Measurements from ENCODE around the gene TPK1.

The TPK1 gene

DNA sequence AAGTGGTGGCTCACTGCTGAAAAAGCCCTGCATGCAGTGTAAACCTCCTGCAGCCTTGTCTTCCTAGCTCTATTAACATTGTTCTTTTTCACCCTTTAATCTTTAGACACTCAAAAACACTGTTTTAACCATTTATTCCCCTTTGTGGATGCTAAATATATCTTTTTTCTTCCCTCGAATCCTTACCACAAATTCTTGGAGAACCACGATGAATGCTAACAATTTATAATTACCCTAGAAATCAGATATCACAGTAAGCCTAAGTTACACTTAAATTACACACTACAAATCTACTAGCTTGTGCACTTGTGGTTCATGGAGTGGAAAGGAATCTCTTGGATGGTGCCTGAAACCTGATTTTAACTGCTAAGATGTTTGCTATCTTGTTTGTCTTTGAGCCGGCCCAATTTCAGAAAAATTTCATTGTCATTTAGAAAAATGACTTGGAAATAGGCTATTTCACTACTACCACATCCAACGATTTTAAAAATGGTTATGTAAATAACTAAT, 307.3 kb downstream of the TPK1 start:
- DNase-seq (ENCODE audit: low read depth) = no peak

DNA sequence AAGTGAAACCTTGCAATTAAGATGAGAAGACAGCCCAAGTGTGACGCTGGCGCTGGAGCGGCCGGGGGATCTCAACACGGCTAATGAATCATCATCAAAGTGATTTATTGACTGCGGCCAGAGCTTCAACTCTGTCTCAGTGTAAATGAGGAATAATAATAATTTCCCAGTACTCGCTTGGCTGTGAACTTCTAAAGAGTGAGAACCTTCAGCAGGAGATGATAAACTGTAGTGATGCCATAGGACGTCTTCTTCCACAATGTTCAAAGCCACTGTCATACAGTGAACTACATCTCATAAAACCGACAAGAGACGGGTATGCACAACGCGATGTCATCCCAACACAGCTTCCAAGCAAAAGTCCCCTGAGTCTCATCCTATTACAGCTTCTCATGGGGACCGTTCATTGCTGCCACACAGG, 308.8 kb downstream of the TPK1 start:
- DNase-seq (ENCODE audit: low read depth) = no peak

- DNase-seq (ENCODE audit: low read depth) = peak; percentile 4
Observed at GRCh38 chr7:144525956-144526355, 309.9 kb downstream of the TPK1 start.

GRCh38 chr7:144524271-144524670, 311.6 kb downstream of the TPK1 start:
- no peak for DNase-seq (ENCODE audit: low read depth)

DNA sequence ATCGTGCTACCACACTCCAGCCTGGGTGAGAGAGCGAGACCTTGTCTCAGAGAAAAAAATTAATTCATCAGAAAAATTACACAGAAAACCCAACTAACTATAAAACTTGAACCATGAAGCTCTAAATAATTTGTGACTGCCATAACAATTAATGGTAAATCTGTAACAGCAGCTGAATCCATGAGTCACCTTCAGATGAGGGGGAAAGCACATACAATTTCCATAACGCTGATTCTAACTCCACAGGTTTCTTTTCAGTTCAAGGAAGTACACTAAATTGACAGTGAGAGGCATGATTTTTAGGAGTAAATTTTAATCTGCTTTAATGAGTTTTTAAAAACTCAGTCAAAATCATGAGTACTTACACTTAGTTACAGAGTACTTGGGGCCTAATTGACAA, 312.2 kb downstream of the TPK1 start:
- no peak for DNase-seq (ENCODE audit: low read depth)

DNA sequence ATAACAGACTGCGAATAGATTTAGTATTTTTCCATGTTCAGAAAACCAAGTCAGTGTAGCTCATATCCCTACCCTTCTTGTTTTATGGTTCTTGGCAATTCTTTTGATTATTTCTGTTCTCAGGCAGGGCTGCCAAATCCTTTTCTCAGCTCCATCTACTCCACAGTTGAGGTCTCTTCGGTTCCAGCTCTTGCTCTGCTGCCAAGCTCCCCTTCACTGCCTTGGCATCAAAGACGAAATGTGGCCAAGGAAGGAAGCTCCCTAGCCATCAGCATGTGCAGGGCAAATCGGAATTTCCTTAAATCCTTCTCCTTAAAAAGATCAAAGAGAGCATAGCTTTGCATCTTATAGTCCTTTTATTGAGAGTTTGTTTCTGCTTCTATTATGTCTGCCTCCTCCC, 315.9 kb downstream of the TPK1 start:
- no peak for DNase-seq (ENCODE audit: low read depth)

DNA sequence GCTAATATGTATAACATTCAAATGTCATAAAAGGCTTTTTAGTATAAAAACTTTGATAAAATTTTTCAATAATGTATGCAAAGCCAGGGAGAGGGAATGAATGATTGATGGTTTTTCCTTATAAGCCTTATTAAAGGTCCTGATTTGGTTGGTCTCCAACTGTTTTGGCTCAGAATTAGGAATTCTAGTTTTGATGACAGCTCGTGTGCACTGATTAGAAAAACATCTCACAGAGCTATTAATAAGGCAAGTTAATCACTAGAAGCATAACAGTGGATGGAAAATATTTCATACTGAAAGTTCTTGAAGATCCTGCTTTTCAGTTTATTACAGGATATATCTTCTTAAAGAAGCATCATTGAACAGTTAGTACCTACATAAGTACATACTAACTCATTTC, 317.5 kb downstream of the TPK1 start:
- DNase-seq (ENCODE audit: low read depth) = no peak

GRCh38 chr7:144517749-144518148, 318.1 kb downstream of the TPK1 start:
- DNase-seq (ENCODE audit: low read depth) = no peak

DNA sequence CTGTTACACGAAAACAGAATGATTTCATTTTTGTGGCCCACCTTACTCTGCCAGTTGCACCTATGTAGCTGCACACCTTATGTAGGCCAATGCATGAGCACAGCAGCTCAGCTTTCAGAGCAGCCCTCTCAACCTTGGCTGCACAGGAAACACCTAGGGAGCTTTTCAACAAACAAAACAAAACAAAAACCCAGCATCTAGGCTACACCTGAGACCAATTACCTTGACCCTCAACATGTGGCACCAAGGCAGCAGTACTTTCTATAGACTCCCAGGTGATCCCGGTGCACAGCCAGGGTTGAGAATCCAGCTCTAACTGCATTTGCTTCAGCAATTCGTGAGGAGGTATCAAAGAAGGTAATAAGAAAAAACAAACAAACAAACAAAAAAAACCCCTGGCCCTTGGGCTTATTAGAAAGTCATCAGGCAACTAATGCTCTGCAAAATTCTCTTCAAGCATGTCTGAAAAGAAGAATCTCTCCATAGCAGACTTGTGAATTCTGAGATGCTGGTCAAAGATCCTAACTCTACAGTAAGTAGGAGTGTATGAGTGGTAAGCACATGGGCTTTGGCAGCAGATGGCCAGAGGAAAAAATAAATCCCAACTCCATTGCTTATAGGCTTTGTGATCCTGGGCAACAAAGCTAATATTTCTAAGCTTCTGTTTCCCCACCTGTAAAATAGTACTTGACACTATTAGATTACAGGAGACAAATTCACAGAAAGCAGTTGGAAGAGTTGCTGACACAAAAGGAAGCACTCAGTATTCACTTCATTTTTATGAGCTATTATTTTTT, 318.9 kb downstream of the TPK1 start:
- no peak for DNase-seq (ENCODE audit: low read depth)

- peak; percentile 5 for DNase-seq (ENCODE audit: low read depth)
Observed at GRCh38 chr7:144513334-144513733, 322.5 kb downstream of the TPK1 start.

DNA sequence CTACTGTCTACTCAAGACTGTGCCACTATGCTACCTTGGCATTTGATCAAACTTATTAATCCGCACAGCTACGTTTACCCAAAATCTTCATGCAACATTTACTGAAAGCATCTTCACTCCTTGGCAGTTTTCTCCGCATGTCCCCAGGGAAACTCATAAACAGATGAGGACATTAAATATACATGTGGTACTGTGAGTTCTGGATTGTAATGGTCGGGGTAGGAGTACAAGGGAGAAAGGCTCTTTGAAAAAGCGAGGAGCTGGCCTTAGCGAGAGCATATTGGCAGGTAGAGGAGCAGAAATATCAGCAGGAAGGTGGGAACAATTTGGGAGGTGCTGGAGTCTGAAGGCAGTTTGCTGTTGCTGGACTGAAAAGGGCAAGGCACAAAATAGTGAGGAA, 325.2 kb downstream of the TPK1 start:
- no peak for DNase-seq (ENCODE audit: low read depth)

DNA sequence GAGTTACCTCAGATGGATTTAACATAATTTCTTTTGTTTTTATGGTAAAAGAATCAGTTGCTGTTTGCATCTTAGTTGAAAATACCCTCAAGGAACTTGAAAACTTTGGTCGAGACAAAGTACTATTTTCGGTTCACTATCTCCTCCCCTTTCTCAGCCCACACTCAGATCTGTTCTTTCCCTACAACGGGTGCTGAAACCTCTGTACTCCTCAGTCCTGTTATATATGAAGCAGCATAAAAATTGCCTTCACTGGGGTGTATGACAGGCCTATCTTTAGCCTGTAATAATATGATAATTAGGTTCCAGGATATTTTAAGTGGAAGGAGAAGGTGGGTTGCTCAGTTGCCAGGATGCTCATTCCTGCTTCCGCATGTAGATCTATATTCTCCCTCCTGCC, 327.2 kb downstream of the TPK1 start:
- no peak for DNase-seq (ENCODE audit: low read depth)

- no peak for DNase-seq (ENCODE audit: low read depth)
Observed at GRCh38 chr7:144503215-144503614, 332.6 kb downstream of the TPK1 start.

- no peak for DNase-seq (ENCODE audit: low read depth)
Observed at GRCh38 chr7:144500225-144500624, 335.6 kb downstream of the TPK1 start.

- DNase-seq (ENCODE audit: low read depth) = peak; percentile 12
Observed at GRCh38 chr7:144497282-144497681, 338.6 kb downstream of the TPK1 start.

DNA sequence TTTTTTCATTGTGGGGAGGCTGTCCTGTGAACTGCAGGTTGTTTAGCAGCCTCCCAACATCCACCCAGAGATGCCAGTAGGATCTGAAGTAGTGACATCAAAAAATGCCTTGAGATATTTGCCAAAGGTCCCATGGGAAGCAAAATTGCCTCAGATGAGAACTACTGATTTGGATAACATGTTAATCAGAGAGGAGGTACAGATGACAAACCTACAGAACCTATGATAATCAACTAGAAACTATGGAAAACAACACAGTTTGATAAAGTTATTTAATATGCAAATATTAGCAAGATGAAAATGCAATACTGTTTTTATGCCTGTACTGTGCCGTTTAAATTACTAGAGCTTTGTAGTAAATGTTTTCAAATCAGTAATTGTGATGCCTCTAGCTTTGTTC, 341.5 kb downstream of the TPK1 start:
- no peak for DNase-seq (ENCODE audit: low read depth)

- no peak for DNase-seq (ENCODE audit: low read depth)
Observed at GRCh38 chr7:144489504-144489903, 346.3 kb downstream of the TPK1 start.

- DNase-seq (ENCODE audit: low read depth) = no peak
Observed at GRCh38 chr7:144488977-144489376, 346.9 kb downstream of the TPK1 start.

DNA sequence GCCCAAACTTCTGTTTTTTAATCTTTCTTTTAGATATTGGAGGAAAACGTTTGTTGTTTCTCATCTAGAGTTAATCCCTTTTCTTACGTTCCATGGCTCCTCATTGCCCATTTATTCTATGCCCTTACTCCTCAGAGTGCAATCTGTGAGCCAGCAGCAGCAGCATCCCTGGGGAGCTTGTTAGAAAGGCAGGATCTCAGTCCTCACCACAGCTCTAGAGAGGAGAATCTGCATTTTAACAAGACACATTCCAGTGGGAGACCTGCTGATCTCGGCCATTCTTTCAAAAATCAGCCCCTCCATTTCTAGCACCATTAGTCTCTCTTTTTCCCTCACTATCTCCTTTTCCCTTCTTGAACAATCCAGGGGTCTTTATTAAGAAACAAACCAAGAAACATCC, 348.0 kb downstream of the TPK1 start:
- DNase-seq (ENCODE audit: low read depth) = no peak

- no peak for DNase-seq (ENCODE audit: low read depth)
Observed at GRCh38 chr7:144484445-144484844, 351.4 kb downstream of the TPK1 start.

GRCh38 chr7:144483189-144483588, 352.7 kb downstream of the TPK1 start:
- DNase-seq (ENCODE audit: low read depth) = no peak

GRCh38 chr7:144481833-144482232, 354.0 kb downstream of the TPK1 start:
- DNase-seq (ENCODE audit: low read depth) = no peak

- no peak for DNase-seq (ENCODE audit: low read depth)
Observed at GRCh38 chr7:144477348-144477747, 358.5 kb downstream of the TPK1 start.

Measured in iris pigment epithelial cell (primary cell).